HCT116 (cell line): ENCODE results near the gene GALNT2. TPM values are rescaled to one million over a fixed set of nuclear protein-coding genes. Genes with fewer than 3 reads are reported as not detected.

Experiments used
- ATAC-seq: fragments of 200-7000 bp; cut with Tn5 transposase; 2 replicates; pipeline ENCODE4 v1.9.1; 2020; ENCODE audit warnings: mild to moderate bottlenecking, moderate library complexity
- BruUV-seq: library from RNA; stranded (reverse); fragments of 400-500 nt; replicated peaks from 2 replicates; lab custom pipeline; 2021; lab: Mats Ljungman, UMichigan
- CTCF ChIA-PET: fragments of 300-600 bp; sonication (Branson Sonifier 250); formaldehyde crosslinking; loops from one replicate; lab custom pipeline; 2021; ENCODE audit warnings: antibody characterized with exemption; lab: Charles Lee
- POLR2A ChIA-PET: fragments of 300-600, 350-600 bp; sonication (Branson Sonifier 250); formaldehyde crosslinking; loops from one replicate; lab custom pipeline; 2021; ENCODE audit warnings: antibody characterized with exemption; lab: Charles Lee
- RAD21 ChIA-PET, 2 experiments: fragments of 300-600 bp; sonication (Branson Sonifier 250); formaldehyde crosslinking; loops; one replicate each; lab custom pipeline; 2023; ENCODE audit warnings: low total read pairs in 2 of 2; ENCODE audit not compliant: uncharacterized antibody in 2 of 2, unreplicated experiment in 2 of 2, low non-redundant PET in 1 of 2; lab: Charles Lee
- DNase-seq: peaks from one replicate; pipeline ENCODE4 v3.0.0-alpha.2; 2010; ENCODE audit warnings: low read depth, low spot score
- H2AFZ ChIP-seq: fragments of 200-600 bp; shearing (Covaris generic), sonication (generic); 2 replicates; pipeline ENCODE4 v1.6.1; 2017; ENCODE audit warnings: low read depth, mixed run types, mixed read lengths, antibody characterized with exemption, low read length; ENCODE audit not compliant: poor library complexity, severe bottlenecking
- H3K27ac ChIP-seq: 2 replicates; pipeline ENCODE4 v1.5.1; 2012; ENCODE audit warnings: low read depth, low read length
- H3K27me3 ChIP-seq: fragments of 200-600 bp; sonication (generic); 2 replicates; pipeline ENCODE4 v1.6.1; 2016; ENCODE audit warnings: mixed run types, low read length, mixed read lengths; ENCODE audit not compliant: insufficient read depth
- H3K36me3 ChIP-seq, 2 experiments: fragments of 200-500 bp in 1 of 2; fragments of 200-600 bp in 1 of 2; sonication (Bioruptor generic) in 1 of 2; sonication (generic) in 1 of 2; 2 replicates each; pipeline versions ENCODE4 v1.5.1 to v1.6.1; 2014 to 2016; ENCODE audit warnings: low read length in 2 of 2, inconsistent platforms in 1 of 2, mixed read lengths in 1 of 2, mixed run types in 1 of 2; ENCODE audit not compliant: insufficient read depth in 2 of 2, control insufficient read depth in 1 of 2
- H3K4me1 ChIP-seq, 2 experiments: fragments of 200-600 bp in 1 of 2; sonication (generic) in 1 of 2; 2 replicates each; pipeline versions ENCODE4 v1.5.1 to v1.6.1; 2012 to 2017; ENCODE audit warnings: low read length in 2 of 2, inconsistent platforms in 1 of 2, mild to moderate bottlenecking in 1 of 2, mixed read lengths in 1 of 2, mixed run types in 1 of 2, moderate library complexity in 1 of 2; ENCODE audit not compliant: insufficient read depth in 2 of 2, control insufficient read depth in 1 of 2
- H3K4me2 ChIP-seq: fragments of 200-600 bp; sonication (generic); 2 replicates; pipeline ENCODE4 v1.6.1; 2017; ENCODE audit warnings: mixed run types, low read length, mixed read lengths
- H3K4me3 ChIP-seq, 2 experiments: fragments of 200-600 bp in 1 of 2; sonication (generic) in 1 of 2; replicated peaks in 1 of 2; 2 replicates each; pipeline ENCODE4 v1.5.1; 2011 to 2016; ENCODE audit warnings: low read length in 2 of 2, control low read depth in 1 of 2, low read depth in 1 of 2, mild to moderate bottlenecking in 1 of 2, mixed read lengths in 1 of 2, mixed run types in 1 of 2
- H3K79me2 ChIP-seq: fragments of 200-600 bp; sonication (generic); 2 replicates; pipeline ENCODE4 v1.6.1; 2017; ENCODE audit warnings: mild to moderate bottlenecking, mixed run types, low read length, moderate library complexity, mixed read lengths; ENCODE audit not compliant: insufficient read depth
- H3K9ac ChIP-seq: fragments of 200-600 bp; sonication (generic); 2 replicates; pipeline ENCODE4 v1.6.1; 2016; ENCODE audit warnings: low read length, mixed read lengths
- H3K9me2 ChIP-seq: fragments of 200-600 bp; sonication (generic), shearing (Covaris generic); 2 replicates; pipeline ENCODE4 v1.6.1; 2017; ENCODE audit warnings: mixed run types, mild to moderate bottlenecking, moderate library complexity; ENCODE audit not compliant: insufficient read depth
- H3K9me3 ChIP-seq, 2 experiments: fragments of 200-500 bp in 1 of 2; fragments of 200-600 bp in 1 of 2; sonication (Bioruptor generic) in 1 of 2; sonication (generic) in 1 of 2; 2 replicates each; pipeline ENCODE4 v1.6.1; 2014 to 2017; ENCODE audit warnings: low read length in 2 of 2, mixed read lengths in 2 of 2, inconsistent platforms in 1 of 2, low read depth in 1 of 2, mild to moderate bottlenecking in 1 of 2, mixed run types in 1 of 2, moderate library complexity in 1 of 2; ENCODE audit not compliant: control insufficient read depth in 1 of 2, insufficient read depth in 1 of 2
- H4K20me1 ChIP-seq: fragments of 200-600 bp; sonication (generic), shearing (Covaris generic); 2 replicates; pipeline ENCODE4 v1.6.1; 2017; ENCODE audit warnings: mixed run types, mild to moderate bottlenecking, moderate library complexity; ENCODE audit not compliant: insufficient read depth
- CBX3 ChIP-seq: IDR thresholded peaks from 2 replicates; pipeline ENCODE4 v1.6.1; 2012; ENCODE audit warnings: low read depth
- CEBPB ChIP-seq: IDR thresholded peaks from 2 replicates; pipeline ENCODE4 v1.6.1; 2012; ENCODE audit warnings: low read depth
- EZH2 ChIP-seq: fragments of 200-600 bp; sonication (generic); IDR thresholded peaks from 2 replicates; pipeline ENCODE4 v1.6.1; 2017; ENCODE audit warnings: antibody characterized with exemption, mixed run types
- EZH2phosphoT487 ChIP-seq: fragments of 200-600 bp; IDR thresholded peaks from 2 replicates; pipeline ENCODE4 v1.6.1; 2018; ENCODE audit warnings: antibody characterized with exemption, borderline replicate concordance
- FOSL1 ChIP-seq: IDR thresholded peaks from 2 replicates; pipeline ENCODE4 v1.6.1; 2012; ENCODE audit warnings: low read depth
- JUND ChIP-seq: IDR thresholded peaks from 2 replicates; pipeline ENCODE4 v1.6.1; 2012
- POLR2A ChIP-seq: IDR thresholded peaks from 2 replicates; pipeline ENCODE4 v1.7.0; 2011; ENCODE audit warnings: borderline replicate concordance; ENCODE audit not compliant: insufficient read depth, insufficient read length; ENCODE audit errors: extremely low read depth
- POLR2AphosphoS5 ChIP-seq: IDR thresholded peaks from 2 replicates; pipeline ENCODE4 v1.6.1; 2011; ENCODE audit warnings: mild to moderate bottlenecking, low read depth, low read length, moderate library complexity
- REST ChIP-seq: IDR thresholded peaks from 2 replicates; pipeline ENCODE4 v1.6.1; 2012; ENCODE audit warnings: low read depth
- TCF7L2 ChIP-seq: IDR thresholded peaks from 2 replicates; pipeline ENCODE4 v1.7.0; 2011; ENCODE audit warnings: borderline replicate concordance, inconsistent platforms; ENCODE audit not compliant: insufficient read depth, insufficient read length; ENCODE audit errors: extremely low read depth
- ZBTB33 ChIP-seq: IDR thresholded peaks from 2 replicates; pipeline ENCODE4 v1.6.1; 2011; ENCODE audit warnings: mild to moderate bottlenecking, low read length, moderate library complexity; ENCODE audit not compliant: insufficient replicate concordance; ENCODE audit errors: extremely low read depth
- ZFX ChIP-seq: fragments of 450-650 bp; IDR thresholded peaks from 2 replicates; pipeline ENCODE4 v1.6.1; 2017
- intact Hi-C: fragments of 100-400 bp; cut with micrococcal nuclease; formaldehyde crosslinking; loops from 2 replicates; pipeline ENCODE4 v1.10.0; 2022
- total RNA-seq: library from RNA; stranded (reverse); gene quantifications from one replicate; pipeline ENCODE4 v1.2.1, GENCODE V29; 2021; ENCODE audit not compliant: unreplicated experiment

Gene GALNT2
- total RNA-seq, 1 experiment from 2014 or later, result 40.8 TPM

GRCh38 chr1:230278871-230279582, 212.0 kb downstream of the GALNT2 start:
- intact Hi-C loops, result no loop called here
- CTCF ChIA-PET, result no interaction called here

More at GRCh38 chr1:230278871-230279582, 212.0 kb downstream of the GALNT2 start:
- Histone ChIP-seq H3K4me2 (no peak overlapping the region), H2AFZ (no peak overlapping the region), H3K27ac (no peak overlapping the region), H4K20me1 (no peaks in the 10 kb centered on the region), H3K9me3 (no peaks in the 10 kb centered on the region), H3K9ac (no peak overlapping the region), H3K9me2 (no peaks in the 10 kb centered on the region), H3K4me3 (no peak overlapping the region), H3K79me2 (no peaks in the 10 kb centered on the region), H3K4me1 (no peaks in the 10 kb centered on the region), H3K36me3 (peaks cover 0 to 9% of the 10 kb centered on the region in 2 experiments; a peak in 2 of 4 replicates), H3K27me3 (no peaks in the 10 kb centered on the region)
- DNase-seq (no peak), ATAC-seq (no peak)
- ChIA-PET RAD21 (no interaction called here), POLR2A (no interaction called here)
- no peak for TF ChIP-seq JUND
- TF ChIP-seq ZBTB33, result no peak
- TF ChIP-seq EZH2phosphoT487, result no peak
- TF ChIP-seq CEBPB, result no peak
- TF ChIP-seq REST, result no peak
- TF ChIP-seq POLR2AphosphoS5, result no peak
- TF ChIP-seq ZFX, result no peak
- no peak for TF ChIP-seq FOSL1
- TF ChIP-seq TCF7L2, result no peak
- no peak for TF ChIP-seq POLR2A
- TF ChIP-seq CBX3, result no peak
- no peak for TF ChIP-seq EZH2
- BruUV-seq, result no TSS peak
